NCI-H2107 (cell line): Measurements from ENCODE around the gene ACADVL.
A peak's percentile ranks its signal among the peaks of the same experiment; 100 is the strongest.
"Not testable (repeated sequence)": the region's sequence is repeated elsewhere in the genome, so short reads cannot be mapped to it uniquely, and the experiment has no call there.

Experiments
- DNase-seq: peaks from one replicate; lab custom pipeline; 2025; lab: John Stamatoyannopoulos, UW

The ACADVL gene

DNA sequence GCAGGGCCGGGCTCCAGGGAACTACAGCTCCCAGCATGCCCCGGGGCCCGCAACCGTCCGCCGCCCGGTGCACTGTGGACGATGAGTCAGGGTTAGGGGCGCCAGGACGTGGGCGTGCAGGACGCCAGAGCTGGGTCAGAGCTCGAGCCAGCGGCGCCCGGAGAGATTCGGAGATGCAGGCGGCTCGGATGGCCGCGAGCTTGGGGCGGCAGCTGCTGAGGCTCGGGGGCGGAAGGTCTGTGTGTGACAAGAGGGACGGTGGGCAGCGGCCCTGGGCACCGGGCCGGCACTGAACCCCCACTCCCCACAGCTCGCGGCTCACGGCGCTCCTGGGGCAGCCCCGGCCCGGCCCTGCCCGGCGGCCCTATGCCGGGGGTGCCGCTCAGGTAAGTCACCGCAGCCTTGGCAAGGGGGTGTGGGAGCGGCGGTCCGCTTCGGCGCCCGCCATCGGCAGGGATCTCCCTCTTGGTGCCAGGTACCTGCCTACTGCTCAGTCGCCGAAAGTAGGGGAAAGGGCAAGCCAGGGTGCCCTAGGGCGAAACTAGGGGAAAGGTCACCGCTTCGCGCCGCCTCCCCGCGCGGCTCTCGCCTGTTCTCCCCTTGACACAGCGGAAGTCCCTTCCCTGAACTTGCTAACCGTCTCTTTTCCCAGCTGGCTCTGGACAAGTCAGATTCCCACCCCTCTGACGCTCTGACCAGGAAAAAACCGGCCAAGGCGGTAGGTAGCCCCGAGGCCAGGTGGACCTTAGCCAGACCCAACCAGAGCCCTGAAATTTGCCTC, at the start of gene ACADVL, which contains the start of gene DLG4:
Gene ACADVL (plus strand): TSS at position 127 of the 781 bp plus-strand sequence. CDS start 47 bp downstream, at position 174.
Gene DLG4 (minus strand): TSS at position 25 of the 781 bp plus-strand sequence.
- DNase-seq = no peak

- not testable (repeated sequence) for DNase-seq
Measured at GRCh38 chr17:7172522-7173191, 47.1 kb upstream of the ACADVL start.

- DNase-seq = no peak
Measured at GRCh38 chr17:7173687-7174602, 45.8 kb upstream of the ACADVL start.

- DNase-seq = no peak
Measured at GRCh38 chr17:7174603-7175326, 45.0 kb upstream of the ACADVL start.

DNA sequence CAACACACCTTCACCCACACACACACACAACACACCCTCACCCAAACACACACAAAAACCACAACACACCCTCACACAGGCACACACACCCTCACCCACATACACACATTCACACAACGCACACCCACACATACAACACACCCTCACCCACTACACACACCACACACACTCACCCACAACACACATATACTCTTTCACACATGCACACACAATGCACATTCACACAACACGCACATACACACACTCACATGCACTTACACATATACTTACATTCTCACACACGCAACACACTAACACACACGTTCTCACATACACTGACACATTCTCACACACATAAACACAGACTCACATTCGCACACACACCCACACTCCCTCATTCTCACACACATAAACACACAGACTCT, 44.4 kb upstream of the ACADVL start:
- no peak for DNase-seq

DNA sequence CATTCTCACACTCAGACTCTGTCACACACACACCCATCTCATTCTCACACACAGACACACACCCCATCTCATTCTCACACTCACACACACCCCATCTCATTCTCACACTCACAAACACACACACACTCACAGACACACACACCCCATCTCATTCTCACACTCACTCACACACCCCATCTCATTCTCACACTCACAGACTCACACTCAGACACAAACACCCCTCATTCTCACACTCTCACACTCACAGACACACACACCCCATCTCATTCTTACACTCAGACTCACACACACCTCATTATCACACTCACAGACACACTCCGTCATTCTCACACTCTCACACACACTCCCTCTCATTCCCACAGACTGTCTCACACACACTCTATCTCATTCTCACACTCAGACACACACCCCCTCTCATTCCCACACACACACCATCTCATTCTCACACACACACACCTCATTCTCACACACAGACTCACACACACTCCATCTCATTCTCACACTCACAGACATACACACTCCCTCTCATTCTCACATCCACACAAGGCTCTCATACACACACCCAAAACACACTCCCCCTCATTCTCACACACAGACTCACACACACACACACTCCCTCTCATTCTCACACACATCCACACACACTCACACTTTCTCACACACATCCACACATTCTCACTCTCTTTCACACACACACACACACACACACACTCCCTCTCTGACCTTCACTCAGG, 43.5 kb upstream of the ACADVL start:
- DNase-seq = no peak

DNA sequence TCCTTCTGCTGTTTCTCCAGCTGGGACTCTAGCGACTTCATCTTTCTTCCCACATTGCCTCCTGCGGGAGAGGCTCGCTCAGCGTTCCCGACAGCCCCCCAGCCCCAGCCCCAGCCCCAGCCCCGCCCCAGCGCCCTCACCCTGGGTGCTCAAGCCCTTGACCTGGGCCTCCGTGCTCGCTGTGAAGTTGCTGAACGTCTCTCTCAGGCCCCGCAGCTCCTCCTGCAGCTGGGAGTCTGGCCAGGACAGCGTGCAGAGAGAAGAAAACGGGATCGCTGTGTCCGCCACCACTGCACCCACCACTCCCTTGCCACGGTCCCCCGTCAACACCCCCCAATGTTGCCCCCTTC, 42.9 kb upstream of the ACADVL start:
- no peak for DNase-seq

DNA sequence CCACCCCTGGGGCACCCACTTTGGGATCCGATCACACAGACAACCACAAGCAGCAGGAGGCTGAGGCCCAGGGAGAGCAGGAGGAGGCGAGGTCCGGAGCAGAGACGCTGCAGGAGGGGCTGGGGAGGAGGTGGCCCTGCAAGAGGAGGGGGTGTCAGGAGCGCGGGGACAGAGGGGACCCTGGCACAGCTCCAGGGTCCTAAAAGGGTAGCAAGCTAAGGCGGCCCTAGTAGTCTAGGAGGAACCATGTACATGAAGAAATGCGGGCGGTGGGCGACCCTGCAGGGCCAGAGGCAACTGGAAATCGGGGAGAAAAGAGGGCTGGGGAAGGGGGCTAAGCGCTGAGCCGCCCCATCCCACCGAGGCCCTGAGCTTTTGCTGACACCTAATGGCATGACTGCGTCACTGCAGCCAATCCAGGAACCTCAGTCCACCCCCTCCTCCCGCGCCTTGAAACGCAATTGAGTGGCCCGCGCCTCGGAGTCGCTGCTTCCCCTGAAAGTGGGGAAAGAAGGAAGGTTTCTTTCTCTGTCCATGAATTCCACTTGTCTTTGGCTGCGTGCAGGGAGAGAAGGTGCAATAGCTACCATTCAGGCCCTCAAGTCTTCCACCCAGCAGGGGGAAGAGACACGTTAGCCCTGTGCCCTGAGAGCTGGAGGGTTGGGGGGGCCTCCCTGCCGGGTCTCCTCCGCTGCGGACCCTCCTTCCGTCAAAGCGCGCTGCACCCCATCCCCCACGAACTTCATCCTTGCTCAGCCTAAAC, 42.4 kb upstream of the ACADVL start:
- DNase-seq = no peak

- peak; percentile 17 for DNase-seq
Measured at GRCh38 chr17:7177954-7178477, 41.7 kb upstream of the ACADVL start.

DNA sequence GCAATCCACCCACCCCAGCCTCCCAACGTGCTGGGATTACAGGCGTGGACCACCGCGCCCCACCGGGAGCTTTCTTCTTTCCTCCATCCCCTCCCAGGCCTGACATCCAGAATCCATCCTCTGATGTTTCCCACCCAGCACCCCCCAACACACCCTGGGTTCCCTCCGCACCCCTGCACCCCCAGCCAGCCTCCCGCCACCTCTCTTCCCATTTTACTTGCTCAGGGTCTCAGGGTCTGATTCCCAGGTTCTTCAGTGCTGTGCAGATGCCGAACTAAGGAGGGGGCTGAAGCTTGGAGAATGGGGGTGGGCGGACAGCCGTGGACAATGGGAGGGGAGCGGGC, 40.8 kb upstream of the ACADVL start:
- no peak for DNase-seq

DNA sequence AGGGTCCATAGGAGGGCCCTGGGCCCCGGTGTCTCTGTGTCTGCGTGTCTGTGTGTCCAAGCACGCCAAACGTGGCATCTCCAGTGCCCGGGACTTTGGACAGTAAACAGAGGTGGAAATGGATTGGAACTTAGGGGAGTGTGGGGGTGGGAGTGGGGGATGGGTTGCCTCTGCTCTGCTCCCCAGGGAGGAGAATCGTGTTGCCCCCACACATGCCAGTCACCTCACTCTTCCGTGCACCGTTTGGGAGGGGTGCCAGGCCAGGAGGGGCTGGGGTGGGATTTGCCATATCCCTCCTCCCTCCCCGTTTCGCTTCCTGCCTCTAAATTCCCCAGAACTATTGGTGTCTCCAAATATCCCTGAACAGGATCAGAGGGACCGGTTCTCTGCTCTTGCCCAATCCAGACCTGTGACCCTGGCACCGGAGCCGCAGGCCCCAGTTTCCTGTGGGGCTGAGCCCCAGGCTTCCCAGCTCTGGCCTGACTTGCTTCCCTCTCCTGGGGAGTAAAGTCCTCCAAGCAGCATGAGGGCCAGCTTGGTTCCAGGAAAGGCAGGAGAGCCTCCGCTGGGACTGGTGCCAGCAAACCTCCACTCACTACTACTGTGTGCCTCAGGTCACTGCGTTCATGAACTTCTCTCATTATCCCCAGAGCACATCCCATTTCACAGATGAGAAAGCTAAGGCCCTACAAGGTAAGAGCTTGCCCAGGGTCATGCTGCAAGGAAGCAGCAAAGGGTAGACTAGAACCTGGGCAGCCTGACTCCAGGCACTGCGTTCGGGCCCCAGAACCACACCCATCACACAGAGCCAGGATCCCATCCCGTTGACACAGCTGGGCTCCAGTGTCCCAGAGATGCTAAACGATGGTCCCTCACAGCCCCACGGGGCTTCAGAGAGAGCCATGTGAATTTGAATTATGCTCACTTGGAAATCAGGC, 40.2 kb upstream of the ACADVL start, which contains the start of gene ASGR1:
Gene ASGR1 (minus strand): TSS at position 54 of the 938 bp plus-strand sequence. CDS start 807 bp downstream, outside the sequence.
- DNase-seq = no peak

GRCh38 chr17:7182101-7182500, 37.6 kb upstream of the ACADVL start:
- DNase-seq = not testable (repeated sequence)

- DNase-seq = no peak
Measured at GRCh38 chr17:7183433-7184090, 36.2 kb upstream of the ACADVL start.

DNA sequence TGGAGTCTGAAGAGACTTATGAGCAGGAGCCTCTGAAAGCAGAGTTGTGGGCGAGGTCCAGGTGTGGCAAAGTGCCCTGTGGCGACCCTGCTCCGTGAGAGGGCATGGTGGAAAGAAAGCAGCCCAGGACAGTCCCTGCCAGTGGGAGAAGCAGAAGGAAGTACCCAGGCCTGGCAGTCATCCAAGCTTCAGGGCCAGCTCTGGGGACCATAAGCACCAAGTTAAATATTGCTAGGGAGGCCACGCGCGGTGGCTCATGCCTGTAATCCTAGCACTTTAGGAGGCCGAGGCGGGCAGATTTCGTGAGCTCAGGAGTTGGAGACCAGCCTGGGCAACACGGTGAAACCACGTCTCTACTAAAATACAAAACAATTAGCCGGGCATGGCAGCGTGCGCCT, 35.6 kb upstream of the ACADVL start:
- no peak for DNase-seq

- no peak for DNase-seq
Measured at GRCh38 chr17:7184647-7185046, 35.1 kb upstream of the ACADVL start.

DNA sequence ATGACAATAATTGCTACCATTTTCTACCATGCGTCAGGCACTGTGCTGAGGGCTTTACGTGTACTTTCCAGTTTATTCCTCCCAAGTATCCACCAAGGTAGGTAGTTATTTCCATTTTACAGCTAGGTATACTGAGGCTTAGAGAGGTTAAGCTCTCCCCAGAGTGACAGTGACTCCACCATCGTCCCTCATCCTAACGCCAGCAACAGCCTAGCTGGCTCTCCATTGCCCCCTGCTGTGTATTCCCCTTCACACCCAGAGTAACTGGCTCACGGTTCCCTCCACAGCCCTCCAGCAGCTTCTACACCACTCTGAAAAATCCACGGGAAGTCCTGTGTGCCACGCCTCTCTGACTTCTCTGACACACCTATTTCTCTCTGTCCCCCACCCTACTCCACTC, 33.5 kb upstream of the ACADVL start:
- DNase-seq = no peak

- no peak for DNase-seq
Measured at GRCh38 chr17:7190276-7190917, 29.3 kb upstream of the ACADVL start.

DNA sequence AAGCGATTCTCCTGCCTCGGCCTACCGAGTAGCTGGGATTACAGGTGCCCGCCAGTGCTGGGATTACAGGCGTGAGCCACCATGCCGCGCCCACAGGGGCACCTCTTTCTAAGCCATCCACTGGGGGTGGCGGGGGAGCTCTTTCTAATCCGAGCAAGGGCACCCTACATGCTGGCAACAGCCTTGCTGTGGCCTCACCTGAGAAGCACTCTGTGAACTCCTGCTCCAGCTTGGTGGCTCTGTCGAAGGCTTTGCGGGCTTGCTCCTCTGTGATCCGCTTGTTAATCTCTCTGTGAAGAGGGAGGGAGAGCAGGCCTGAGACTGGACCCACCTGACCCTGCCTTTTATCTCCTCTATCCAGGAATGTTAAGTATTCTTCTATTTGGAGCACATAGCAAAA, 28.7 kb upstream of the ACADVL start:
- DNase-seq = no peak
